C1 segment of cervical spinal cord (tissue), 14 donors: ENCODE results near the gene SLC35G4.
A peak's percentile ranks its signal among the peaks of the same experiment; 100 is the strongest.
"Not testable (repeated sequence)": the region's sequence is repeated elsewhere in the genome, so short reads cannot be mapped to it uniquely, and the experiment has no call there.

Experiments used
- DNase-seq, 14 donors: peaks; one replicate each; lab custom pipeline; 2025; lab: John Stamatoyannopoulos, UW

The SLC35G4 gene

DNA sequence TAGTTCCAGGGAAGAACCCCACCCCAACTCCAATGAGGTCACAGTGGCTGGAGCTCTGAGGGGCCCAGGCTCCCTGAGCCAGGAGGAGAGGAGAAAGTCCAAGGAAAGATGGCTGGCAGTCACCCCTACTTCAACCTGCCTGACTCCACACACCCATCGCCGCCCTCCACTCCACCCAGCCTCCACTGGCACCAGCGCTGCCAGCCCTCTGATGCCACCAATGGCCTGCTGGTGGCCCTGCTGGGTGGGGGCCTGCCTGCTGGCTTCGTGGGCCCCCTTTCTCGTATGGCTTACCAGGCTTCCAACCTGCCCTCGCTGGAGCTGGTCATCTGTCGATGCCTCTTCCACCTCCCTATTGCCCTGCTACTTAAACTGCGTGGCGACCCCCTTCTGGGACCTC is at the start of gene SLC35G4:
Gene SLC35G4 (plus strand): TSS at position 109 of the 400 bp plus-strand sequence. CDS start 0 bp downstream, at position 109.
- not testable (repeated sequence) for DNase-seq

DNA sequence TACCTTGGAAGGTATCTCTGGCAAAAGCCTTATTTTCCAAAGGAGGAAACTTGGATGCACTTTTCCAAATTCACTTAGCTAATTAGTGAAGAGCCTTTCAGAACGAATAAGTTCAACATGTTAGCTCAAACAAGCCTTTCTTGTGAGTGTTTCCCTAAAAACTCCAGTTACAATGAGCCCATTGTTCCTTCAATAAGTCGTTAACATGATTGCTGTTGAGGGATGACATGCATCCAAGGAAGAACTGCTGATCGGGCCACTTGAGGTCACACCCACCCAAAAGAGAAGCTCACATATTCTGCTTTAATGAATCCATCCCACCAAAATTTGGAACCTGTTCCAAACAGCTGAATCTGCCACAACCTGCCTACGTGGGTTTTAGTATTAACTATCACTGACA is 48.1 kb upstream of the SLC35G4 start:
- no peak for DNase-seq

DNA sequence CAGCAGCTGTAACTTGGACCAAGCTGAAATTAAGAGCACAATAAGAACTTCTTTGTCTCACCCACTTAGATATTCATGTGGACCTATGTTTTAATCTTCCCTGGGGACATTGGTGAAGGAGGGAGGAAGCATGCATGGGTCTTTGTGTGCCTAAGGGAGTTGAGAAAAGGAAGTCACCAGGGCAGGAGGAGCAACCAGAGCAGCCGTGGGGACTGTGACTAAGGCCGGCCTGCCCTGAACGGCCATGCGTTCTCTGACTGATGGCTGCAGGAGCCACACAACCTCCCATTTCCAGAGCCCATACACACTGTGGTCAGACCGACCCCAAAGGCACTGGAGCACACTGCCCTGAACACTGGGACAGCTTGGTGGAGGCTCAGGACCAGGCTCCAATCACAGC is 43.7 kb upstream of the SLC35G4 start:
- no peak for DNase-seq

DNA sequence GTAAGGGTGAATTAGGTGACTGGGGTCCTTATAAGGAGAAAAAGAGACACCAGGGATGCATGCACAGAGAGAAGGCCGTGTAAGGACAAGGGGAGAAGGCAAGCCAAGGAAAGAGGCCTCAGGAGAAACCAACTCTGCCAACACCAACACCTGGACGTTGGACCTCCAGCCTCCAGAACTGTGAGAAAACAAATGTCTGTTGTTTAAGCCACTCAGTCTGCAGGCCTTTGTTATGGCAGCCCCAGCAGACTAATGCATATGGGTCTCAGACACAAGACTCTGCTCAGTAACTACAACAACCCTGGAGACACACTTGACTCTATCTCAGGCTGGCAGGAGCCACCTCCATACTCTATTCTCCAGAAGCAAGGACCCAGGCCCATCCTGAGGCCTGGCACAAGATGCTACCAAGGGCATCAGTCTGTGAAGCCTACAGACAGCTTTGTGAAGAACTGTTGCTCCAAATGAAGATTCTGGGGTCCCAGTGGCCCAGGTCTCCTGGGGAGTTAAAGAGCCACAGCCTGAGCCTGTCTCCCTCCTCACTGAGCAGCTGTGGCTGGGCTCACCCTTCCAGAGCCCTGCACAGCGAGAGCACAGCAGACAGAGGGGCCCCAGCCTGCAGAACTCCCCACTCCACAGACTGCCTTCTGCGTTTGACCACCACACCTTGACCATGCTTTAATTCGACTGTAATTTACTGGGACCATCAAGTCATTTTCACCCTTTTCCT is 43.0 kb upstream of the SLC35G4 start:
- no peak for DNase-seq

DNA sequence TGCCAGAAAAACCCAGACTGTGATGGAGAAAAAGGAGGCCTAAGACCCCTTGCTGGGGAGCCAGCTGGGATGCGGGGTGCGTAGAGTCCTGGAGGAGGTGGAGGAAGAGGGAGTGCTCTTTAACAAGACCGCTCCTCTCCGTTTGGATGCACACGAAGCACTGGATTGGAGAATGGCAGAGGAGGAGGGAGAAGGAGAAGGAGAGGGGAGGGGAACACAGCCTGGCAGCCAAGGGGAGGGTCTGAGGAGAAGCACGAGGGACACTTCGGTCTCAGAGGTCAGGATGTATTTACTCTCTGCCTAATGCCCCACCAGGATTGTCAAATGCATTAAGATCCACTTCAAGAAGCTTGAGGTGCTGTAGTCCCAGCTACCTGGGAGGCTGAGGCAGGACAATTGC is 42.0 kb upstream of the SLC35G4 start:
- DNase-seq: no peak

DNA sequence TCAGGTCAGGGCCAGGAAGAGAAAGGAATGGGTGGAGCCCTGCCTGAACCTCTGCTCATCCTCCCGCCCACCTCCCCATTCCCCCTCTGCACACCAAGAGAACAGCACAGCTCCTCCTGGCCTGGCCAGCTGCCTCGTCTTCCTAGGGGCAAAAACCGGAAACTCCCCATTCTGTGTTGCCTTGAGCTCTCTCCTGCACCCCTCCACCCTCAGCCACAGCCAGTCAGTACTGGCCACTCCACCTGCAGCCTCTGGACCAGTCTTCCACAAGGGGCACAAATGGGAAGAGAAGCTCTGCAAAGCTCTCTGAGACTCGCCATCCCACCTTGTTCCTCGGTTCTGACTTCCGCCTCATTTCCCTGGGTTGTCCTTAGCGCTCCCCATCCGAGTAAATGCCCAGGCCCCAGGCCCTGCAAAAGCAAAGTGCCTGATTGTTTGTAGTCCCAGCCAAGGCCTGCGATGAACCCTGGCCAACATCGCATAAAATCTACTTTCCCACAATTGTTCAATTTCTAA is 39.3 kb upstream of the SLC35G4 start:
- no peak for DNase-seq

DNA sequence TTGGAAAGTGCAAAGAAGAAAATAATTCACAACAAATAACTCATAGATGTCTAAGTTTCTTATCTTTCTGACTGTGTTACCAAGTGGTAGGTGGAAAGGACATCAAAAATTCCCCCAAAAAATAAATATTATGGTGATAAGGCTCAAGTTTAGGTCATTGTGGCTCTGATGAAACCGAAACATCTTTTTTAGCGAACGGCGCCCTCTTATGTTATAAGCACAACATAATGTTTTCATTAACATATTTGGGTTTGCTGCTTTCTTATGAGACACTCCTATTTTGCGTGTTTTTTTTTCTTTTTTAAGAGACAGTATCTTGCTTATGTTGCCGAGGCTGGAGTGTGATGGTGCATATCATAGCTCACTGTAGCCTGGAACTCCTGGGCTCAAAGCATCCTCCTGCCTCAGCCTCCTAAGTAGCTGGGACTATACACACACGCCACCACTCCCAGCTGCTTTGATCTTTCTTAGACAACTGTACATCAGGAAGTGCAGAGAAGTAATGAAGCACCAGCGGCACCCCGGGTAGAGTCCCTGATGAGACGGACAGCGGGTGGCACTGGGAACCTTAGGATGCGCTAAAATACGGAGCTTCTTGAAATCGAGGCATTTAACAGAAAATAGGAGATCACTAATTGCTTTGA is 38.5 kb upstream of the SLC35G4 start:
- no peak for DNase-seq

DNA sequence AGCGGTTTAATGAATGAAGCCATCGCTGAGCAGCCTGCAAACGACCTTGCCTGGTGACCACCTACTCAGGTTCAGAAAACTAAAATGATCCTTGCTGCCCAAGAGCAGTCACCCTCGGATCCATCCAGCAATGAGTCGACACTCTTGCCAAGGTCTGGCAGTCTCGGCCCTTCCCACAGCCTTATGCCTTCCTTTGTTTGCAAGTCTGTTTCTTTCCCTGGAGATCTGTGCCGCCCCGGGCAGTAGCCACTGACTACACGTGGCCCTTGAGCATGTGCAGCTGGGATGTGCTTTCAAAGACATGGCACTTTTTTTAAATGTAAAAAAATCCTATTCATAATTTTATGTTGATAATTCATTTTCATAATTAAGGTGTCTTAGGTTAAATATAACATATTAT is 37.2 kb upstream of the SLC35G4 start:
- DNase-seq: no peak

DNA sequence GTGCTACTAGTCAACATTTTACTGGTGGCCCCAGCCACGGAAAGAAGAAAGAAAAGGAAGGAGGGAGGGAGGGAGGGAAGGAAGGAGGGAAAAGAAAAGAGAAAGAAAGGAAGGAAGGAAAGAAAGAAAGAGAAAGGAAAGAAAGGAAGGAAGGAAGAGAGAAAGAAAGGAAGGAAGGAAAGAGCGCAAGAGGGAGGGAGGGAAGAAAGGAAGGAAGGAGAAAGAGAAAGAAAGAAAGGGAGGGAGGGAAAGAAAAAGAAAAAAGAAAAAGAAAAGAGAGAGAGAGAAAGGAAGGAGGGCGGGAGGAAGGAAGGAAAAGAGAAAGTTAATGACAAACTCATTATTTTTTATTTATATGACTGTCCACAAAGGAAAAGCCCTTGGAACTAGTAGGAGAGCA is 34.9 kb upstream of the SLC35G4 start:
- DNase-seq: no peak

DNA sequence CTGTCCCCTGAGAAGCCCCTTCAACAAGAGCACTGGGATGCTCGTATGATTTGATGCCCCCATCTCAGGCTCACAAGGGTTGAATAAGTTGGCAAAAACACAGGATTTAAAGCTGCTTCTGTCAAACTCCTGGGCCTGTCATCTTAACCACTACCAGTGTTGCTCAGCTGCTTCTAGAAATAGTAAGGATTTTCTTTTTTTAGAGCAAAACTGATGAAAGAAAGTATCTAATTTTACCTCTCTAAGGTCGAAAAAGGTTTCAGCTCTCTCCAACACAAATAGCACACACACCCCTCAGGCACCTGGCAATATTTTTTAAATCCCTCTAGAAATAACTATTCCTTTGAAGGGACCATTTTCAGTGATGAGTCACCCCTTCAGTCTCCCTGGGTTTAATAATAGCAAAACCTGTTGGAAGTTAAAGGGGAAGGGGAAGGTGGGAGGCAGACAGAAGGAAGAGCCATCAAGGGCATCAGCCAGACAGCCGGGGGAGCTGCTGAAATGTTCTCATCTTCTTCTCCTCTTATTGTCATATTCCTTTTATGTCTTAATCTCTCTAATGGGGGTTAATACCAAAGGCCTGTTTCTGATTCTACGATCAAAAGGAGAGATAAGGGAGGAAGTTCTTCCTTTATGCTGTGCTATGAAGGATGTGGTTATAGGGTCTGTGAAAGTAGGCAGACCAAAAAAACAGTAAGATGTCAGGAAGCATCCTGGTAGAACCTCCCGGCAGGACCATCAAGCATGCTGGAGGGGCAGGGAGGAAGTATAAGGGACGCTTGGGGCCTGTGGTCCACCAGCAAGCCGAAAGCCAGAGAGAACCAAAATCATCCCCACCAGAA is 31.9 kb upstream of the SLC35G4 start:
- no peak for DNase-seq

DNA sequence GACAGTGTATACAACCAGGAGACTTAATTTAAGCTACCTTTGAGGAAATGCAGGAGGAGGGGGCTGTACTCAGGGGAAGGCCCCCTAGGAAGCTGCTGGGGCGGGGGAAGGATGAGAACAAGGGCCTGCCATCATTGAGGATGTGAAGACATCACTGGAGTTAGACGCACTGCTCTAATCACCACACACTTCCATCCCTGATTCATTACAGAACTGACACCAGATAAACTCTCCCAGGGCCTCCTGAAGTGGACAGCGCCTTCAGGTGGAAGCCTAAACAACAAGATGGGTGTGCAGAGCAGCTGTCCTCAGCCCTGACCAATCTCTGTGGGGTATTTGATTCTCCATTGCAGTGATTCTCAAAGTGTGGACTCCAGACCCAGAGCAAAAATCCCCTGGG is 30.6 kb upstream of the SLC35G4 start:
- DNase-seq: no peak

DNA sequence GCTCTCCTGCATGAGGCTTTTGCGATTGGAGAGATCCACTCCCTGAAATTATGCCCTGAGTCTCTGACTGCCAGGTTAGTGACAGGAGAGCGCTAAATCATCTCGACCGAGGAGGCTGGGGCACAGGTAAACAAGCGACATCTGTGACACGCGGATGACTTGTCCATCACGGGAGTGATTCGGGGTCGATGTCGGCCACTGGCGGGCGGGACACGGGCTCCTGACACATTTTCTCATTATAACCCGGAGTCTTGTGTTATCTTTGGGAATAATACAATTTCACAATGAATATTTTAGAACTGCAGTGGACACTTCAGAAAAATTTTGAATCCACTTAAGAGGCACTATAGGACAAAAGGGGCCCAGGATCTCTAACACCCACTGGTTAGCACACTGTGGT is 29.5 kb upstream of the SLC35G4 start:
- no peak for DNase-seq

DNA sequence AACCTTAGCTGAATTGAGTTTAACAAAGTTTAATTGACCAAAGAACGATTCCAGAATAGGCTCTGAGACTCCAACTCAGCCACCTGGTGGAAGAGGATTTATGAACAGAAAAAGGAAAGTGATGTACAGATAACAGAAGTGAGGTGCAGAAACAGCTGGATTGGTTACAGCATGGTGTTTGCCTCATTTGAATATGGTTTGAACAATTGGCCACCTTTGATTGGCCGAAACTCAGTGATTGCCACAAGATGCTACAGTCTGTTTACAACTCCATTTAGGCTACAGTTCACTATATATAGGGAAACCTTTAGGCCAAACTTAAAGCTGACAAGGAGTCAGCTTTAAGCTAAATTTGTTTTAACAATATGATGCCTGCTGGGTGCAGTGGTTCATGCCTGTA is 28.1 kb upstream of the SLC35G4 start:
- no peak for DNase-seq

DNA sequence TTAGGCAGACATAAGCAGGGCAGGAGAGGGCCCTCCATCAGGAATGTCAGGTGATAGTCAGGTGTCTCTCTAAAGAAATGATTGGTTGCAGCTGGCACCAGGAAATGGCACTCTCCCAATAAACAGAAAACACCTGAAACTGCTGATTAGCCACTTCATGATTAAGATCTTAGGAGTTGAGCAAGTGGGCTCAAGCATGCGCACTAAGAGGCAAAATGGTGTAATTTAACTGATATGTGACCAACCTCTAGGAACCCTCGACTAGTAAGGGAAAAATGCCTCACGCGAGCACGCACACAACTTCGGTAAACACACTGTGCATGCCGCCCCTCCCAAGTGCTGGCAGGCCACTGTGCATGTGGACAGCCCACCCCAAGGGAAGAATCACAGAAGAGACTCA is 23.8 kb upstream of the SLC35G4 start:
- DNase-seq: no peak

DNA sequence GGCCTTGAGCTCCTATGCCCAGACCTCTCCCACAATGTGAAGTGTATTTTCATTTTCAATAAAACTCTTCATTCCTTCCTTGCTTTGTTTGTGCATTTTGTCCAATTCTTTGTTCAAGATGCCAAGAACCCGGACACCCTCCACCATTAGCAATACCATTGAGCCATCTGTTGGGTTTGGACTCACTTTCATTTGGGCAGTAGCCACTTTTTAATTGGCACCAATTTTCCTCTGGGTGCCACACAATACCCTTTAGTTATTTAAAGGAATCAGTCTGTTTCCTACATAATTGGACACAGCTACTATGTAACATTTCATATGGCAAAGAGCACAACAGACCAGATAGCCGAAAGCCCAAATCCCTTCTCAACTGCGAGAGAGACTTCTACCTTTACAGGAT is 22.5 kb upstream of the SLC35G4 start:
- no peak for DNase-seq

DNA sequence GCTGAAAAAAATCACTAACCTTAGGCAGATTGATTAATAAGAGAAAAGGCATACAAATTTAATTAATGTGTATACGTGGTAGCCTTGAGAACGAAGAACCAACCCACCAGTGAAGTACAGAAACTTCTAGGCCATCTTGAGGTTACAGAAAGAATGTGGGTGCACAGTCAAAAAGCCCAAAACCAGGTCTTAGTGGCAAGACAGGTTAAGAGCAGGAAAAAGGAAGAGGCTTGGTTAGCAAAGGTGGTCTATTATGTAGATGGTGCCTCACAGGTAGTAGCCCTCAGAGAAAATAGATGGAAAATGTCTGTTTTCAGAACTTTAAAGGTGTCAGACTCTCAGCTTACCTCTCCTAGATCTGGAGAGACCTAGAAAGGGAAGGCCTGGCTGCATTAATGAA is 22.0 kb upstream of the SLC35G4 start:
- DNase-seq: no peak

DNA sequence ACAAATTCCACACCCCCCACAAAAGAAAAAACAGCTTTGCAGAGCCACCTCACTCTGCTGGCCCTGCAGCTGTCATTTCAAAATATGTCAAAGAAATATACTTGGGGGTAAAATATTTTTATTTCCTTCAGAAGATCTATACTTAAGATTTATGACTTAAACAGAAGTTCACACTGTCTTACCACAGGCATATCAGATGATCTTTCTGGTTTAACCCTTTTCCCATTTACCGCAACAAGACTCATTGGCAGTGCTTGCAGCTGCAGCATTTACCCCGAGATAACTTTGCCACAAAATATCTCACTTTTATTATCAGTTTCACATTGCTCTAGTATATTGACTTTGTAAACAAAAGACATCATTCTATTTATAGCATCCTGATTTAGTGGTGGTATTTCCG is 21.6 kb upstream of the SLC35G4 start:
- DNase-seq: no peak

DNA sequence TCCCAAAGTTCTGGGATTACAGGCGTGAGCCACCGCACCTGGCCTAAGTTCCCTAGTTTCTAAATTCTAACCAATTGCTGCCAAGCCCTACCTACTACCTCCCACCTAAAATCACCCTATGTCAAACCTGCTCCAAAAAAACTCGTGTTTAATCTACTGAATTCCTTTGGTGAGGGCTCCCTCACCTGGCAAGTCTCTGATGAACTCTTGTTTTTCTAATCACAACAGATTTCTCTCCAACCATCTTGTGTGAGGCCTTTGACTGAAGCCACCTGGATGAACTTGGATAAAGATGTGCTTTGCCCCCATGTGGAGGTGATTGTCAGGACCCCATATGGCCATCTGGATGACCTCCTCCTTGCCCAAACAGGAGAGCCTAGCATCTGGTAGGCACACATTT is 17.4 kb upstream of the SLC35G4 start:
- no peak for DNase-seq

DNA sequence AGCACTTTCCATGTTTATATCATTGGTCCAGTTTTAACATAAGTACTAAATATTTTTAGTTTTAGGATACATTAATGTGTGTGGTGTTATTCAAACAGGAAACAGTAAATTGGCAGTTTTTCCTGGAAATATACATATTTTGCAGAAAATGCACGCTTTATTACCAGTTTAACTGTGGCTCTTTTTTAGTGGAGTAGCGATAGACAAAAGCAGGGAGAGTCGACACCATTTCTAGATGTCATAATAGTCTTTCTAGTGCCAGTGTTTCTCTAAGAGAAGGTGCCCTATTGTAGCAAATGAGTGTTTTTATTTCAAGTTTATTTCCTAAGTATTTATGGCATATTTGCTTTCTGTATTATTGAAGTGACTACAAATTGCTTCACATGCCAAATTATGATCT is 9.1 kb upstream of the SLC35G4 start:
- no peak for DNase-seq

DNA sequence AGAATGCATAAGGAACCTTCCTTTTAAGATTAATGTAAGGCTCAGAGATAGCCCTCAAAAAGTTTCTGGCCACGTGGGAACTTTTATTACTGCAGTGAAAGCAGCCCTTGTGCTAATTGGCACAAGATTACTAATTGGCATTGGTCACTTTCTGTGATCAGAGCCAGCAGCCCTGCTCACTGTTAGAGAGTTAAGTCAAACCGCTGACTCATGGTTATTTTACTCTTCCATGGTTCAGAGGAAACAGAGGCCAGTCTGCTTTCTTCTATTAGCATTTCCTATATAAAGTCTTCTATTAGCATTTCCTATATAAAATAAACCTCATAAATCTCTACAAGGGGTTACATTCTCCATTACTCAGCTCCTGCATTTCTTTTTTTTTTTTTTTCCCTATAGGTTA is 1.5 kb upstream of the SLC35G4 start:
- peak in 1 of 14 donors; percentile 0 for DNase-seq

DNA sequence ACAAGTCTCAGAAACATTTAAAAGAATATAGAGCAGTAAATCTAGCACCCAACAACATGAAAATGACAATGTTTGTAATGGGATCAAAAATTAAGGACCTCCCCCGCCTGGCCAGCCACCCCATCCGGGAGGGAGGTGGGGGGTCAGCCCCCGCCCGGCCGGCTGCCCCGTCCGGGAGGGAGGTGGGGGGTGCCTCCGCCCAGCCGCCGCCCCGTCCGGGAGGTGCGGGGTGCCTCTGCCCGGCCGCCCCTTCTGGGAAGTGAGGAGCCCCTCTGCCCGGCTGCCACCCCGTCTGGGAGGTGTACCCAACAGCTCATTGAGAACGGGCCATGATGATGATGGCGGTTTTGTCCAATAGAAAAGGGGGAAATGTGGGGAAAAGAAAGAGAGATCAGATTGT is 778 bp upstream of the SLC35G4 start:
- DNase-seq: not testable (repeated sequence)

DNA sequence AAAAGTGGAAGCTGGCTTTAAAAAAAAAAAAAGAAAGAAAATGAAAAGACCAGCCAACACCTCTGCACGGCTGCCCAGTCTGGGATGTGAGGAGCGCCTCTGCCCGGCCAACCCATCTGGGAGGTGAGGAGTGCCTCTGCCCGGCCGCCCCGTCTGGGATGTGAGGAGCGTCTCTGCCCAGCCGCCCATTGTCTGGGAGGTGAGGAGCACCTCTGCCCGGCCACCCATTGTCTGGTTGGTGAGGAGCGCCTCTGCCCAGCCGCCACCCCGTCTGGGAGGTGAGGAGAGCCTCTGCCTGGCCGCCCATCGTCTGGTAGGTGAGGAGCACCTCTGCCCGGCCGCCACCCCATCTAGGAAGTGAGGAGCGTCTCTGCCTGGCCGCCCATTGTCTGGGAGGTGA is 3.7 kb downstream of the SLC35G4 start:
- DNase-seq: not testable (repeated sequence)
